ENCODE results near the gene RPL18A.

The RPL18A gene

GRCh38 chr19:17855280-17856152, 4.2 kb upstream of the RPL18A start:
- peaks cover 0 to 7% of the 10 kb centered on the region in 2 donors for H3K9me3 Mint-ChIP-seq
- DNase-seq: peak; percentile 89 to 92
- H3K4me1 Mint-ChIP-seq: peaks cover 39% of the 10 kb centered on the region
- no peaks in the 10 kb centered on the region for H3K27me3 Mint-ChIP-seq
- H3K4me3 Mint-ChIP-seq: no peak overlapping the region
- peak; percentile 48 for ATAC-seq
- peak overlapping the region; percentile 30 to 48 for H3K27ac Mint-ChIP-seq

- DNase-seq: no peak
Observed at GRCh38 chr19:17860331-17860992, 752 bp downstream of the RPL18A start.

GRCh38 chr19:17860993-17861360, 1.3 kb downstream of the RPL18A start:
- Mint-ChIP-seq H3K27ac (peak overlapping the region; percentile 98 to 100), H3K27me3 (no peaks in the 10 kb centered on the region), H3K9me3 (no peaks in the 10 kb centered on the region), H3K4me1 (peaks cover 56% of the 10 kb centered on the region), H3K4me3 (peak overlapping the region; percentile 93 to 99)
- DNase-seq (no peak), ATAC-seq (no peak)

More at GRCh38 chr19:17860331-17860992, 752 bp downstream of the RPL18A start:
- H3K27ac Mint-ChIP-seq: peak overlapping the region; percentile 98 to 100
- peak overlapping the region; percentile 93 to 99 for H3K4me3 Mint-ChIP-seq
- no peak for ATAC-seq
- peaks cover 60% of the 10 kb centered on the region for H3K4me1 Mint-ChIP-seq
- no peaks in the 10 kb centered on the region for H3K27me3 Mint-ChIP-seq
- no peaks in the 10 kb centered on the region for H3K9me3 Mint-ChIP-seq

- Mint-ChIP-seq H3K4me1 (peaks cover 56% of the 10 kb centered on the region), H3K4me3 (peak overlapping the region; percentile 93 to 99), H3K9me3 (no peaks in the 10 kb centered on the region), H3K27me3 (no peaks in the 10 kb centered on the region), H3K27ac (peak overlapping the region; percentile 98 to 100)
- DNase-seq (no peak), ATAC-seq (no peak)
Observed at GRCh38 chr19:17861542-17862402, 2.1 kb downstream of the RPL18A start.

GRCh38 chr19:17862711-17863519, 3.2 kb downstream of the RPL18A start:
- peak overlapping the region in 1 of 2 donors; percentile 95 for H3K27ac Mint-ChIP-seq

GRCh38 chr19:17863520-17864182, 3.9 kb downstream of the RPL18A start:
- H3K4me1 Mint-ChIP-seq: peaks cover 56% of the 10 kb centered on the region
- peak overlapping the region; percentile 52 to 90 for H3K27ac Mint-ChIP-seq
- H3K9me3 Mint-ChIP-seq: no peaks in the 10 kb centered on the region
- DNase-seq (no peak), ATAC-seq (no peak)
- H3K4me3 Mint-ChIP-seq: peak overlapping the region; percentile 11 to 48
- no peaks in the 10 kb centered on the region for H3K27me3 Mint-ChIP-seq

More at GRCh38 chr19:17862711-17863519, 3.2 kb downstream of the RPL18A start:
- Mint-ChIP-seq H3K9me3 (no peaks in the 10 kb centered on the region), H3K4me1 (peaks cover 56% of the 10 kb centered on the region), H3K27me3 (no peaks in the 10 kb centered on the region), H3K4me3 (peak overlapping the region; percentile 66)
- DNase-seq (no peak), ATAC-seq (no peak)

- H3K4me3 Mint-ChIP-seq: no peak overlapping the region
- DNase-seq: no peak
- H3K4me1 Mint-ChIP-seq: peaks cover 44% of the 10 kb centered on the region
- peak overlapping the region in 1 of 2 donors; percentile 51 for H3K27ac Mint-ChIP-seq
- H3K9me3 Mint-ChIP-seq: no peaks in the 10 kb centered on the region
- peak; percentile 31 for ATAC-seq
- H3K27me3 Mint-ChIP-seq: no peaks in the 10 kb centered on the region
Observed at GRCh38 chr19:17865364-17866311, 5.9 kb downstream of the RPL18A start.

- H3K27ac Mint-ChIP-seq: peak overlapping the region in 1 of 2 donors; percentile 13
- no peak overlapping the region for H3K4me3 Mint-ChIP-seq
- H3K4me1 Mint-ChIP-seq: peaks cover 44% of the 10 kb centered on the region
- no peaks in the 10 kb centered on the region for H3K27me3 Mint-ChIP-seq
- DNase-seq (no peak), ATAC-seq (no peak)
- H3K9me3 Mint-ChIP-seq: no peaks in the 10 kb centered on the region
Observed at GRCh38 chr19:17866312-17866963, 6.7 kb downstream of the RPL18A start.

- Mint-ChIP-seq H3K27me3 (no peaks in the 10 kb centered on the region), H3K4me1 (peaks cover 44% of the 10 kb centered on the region), H3K27ac (peak overlapping the region in 1 of 2 donors; percentile 13), H3K9me3 (no peaks in the 10 kb centered on the region), H3K4me3 (no peak overlapping the region)
- no peak for DNase-seq
- ATAC-seq: no peak
Observed at GRCh38 chr19:17866964-17867486, 7.3 kb downstream of the RPL18A start.

GRCh38 chr19:17868669-17869068, 9.0 kb downstream of the RPL18A start:
- peaks cover 43% of the 10 kb centered on the region for H3K4me1 Mint-ChIP-seq
- no peak for ATAC-seq
- no peaks in the 10 kb centered on the region for H3K9me3 Mint-ChIP-seq
- no peak for DNase-seq
- no peak overlapping the region for H3K27ac Mint-ChIP-seq
- H3K27me3 Mint-ChIP-seq: no peaks in the 10 kb centered on the region
- no peak overlapping the region for H3K4me3 Mint-ChIP-seq

GRCh38 chr19:17869114-17869608, 9.5 kb downstream of the RPL18A start:
- ATAC-seq: no peak
- no peak overlapping the region for H3K27ac Mint-ChIP-seq
- no peak overlapping the region for H3K4me3 Mint-ChIP-seq

GRCh38 chr19:17871032-17871877, 11.5 kb downstream of the RPL18A start:
- ATAC-seq: no peak
- H3K9me3 Mint-ChIP-seq: no peaks in the 10 kb centered on the region
- DNase-seq: no peak
- no peaks in the 10 kb centered on the region for H3K27me3 Mint-ChIP-seq
- peaks cover 49% of the 10 kb centered on the region for H3K4me1 Mint-ChIP-seq
- peak overlapping the region; percentile 95 to 97 for H3K4me3 Mint-ChIP-seq
- H3K27ac Mint-ChIP-seq: peak overlapping the region in 1 of 2 donors; percentile 65

More at GRCh38 chr19:17869114-17869608, 9.5 kb downstream of the RPL18A start:
- peaks cover 43% of the 10 kb centered on the region for H3K4me1 Mint-ChIP-seq
- H3K27me3 Mint-ChIP-seq: no peaks in the 10 kb centered on the region
- no peaks in the 10 kb centered on the region for H3K9me3 Mint-ChIP-seq
- no peak for DNase-seq
